Measurements from ENCODE around the gene LDLRAD4. TPM values are rescaled to one million over a fixed set of nuclear protein-coding genes. Genes with fewer than 3 reads are reported as not detected.

LDLRAD4 gene
- total RNA-seq, 2 experiments from 2014 or later: 37.3 to 38.5 TPM

GRCh38 chr18:13576598-13576997 is 358.0 kb downstream of the LDLRAD4 start:
- ChIA-PET CTCF (interaction anchor here (1.2 to 3.8 kb wide), 4 partner anchors 9 to 37 kb away, joined by 3 to 20 read pairs (median 8); no protein-coding TSS in a partner anchor), POLR2A (interaction anchor here (0.9 to 4.1 kb wide), 9 partner anchors 9 to 36 kb away, joined by 3 to 33 read pairs (median 5); no protein-coding TSS in a partner anchor)
- H3K36me3 Mint-ChIP-seq (ENCODE audit: low read depth): peaks cover 11% of the 10 kb centered on the region
- H3K9me3 Mint-ChIP-seq: no peaks in the 10 kb centered on the region
- peak overlapping the region; percentile 88 for H3K27ac Mint-ChIP-seq
- no peaks in the 10 kb centered on the region for H3K27me3 Mint-ChIP-seq
- TF ChIP-seq, protein P1, sequence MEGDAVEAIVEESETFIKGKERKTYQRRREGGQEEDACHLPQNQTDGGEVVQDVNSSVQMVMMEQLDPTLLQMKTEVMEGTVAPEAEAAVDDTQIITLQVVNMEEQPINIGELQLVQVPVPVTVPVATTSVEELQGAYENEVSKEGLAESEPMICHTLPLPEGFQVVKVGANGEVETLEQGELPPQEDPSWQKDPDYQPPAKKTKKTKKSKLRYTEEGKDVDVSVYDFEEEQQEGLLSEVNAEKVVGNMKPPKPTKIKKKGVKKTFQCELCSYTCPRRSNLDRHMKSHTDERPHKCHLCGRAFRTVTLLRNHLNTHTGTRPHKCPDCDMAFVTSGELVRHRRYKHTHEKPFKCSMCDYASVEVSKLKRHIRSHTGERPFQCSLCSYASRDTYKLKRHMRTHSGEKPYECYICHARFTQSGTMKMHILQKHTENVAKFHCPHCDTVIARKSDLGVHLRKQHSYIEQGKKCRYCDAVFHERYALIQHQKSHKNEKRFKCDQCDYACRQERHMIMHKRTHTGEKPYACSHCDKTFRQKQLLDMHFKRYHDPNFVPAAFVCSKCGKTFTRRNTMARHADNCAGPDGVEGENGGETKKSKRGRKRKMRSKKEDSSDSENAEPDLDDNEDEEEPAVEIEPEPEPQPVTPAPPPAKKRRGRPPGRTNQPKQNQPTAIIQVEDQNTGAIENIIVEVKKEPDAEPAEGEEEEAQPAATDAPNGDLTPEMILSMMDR (IDR thresholded peaks at IDR 0.05): no peak
- ATAC-seq (no peak), DNase-seq (no peak)
- H3K4me1 Mint-ChIP-seq (ENCODE audit: low read depth): peaks cover 58% of the 10 kb centered on the region
- no peak overlapping the region for H3K4me3 Mint-ChIP-seq
- intact Hi-C loops (cut with micrococcal nuclease): no loop called here

- H3K27ac Mint-ChIP-seq: peak overlapping the region; percentile 88
- peak overlapping the region; percentile 56 for H3K4me3 Mint-ChIP-seq
- H3K36me3 Mint-ChIP-seq (ENCODE audit: low read depth): peaks cover 11% of the 10 kb centered on the region
- CTCF ChIA-PET: interaction anchor here (0.8 to 3.8 kb wide), 6 partner anchors 10 to 36 kb away, joined by 3 to 20 read pairs (median 4); no protein-coding TSS in a partner anchor
- peak; percentile 75 for DNase-seq
- TF ChIP-seq, protein P1 (IDR thresholded peaks at IDR 0.05): no peak
- H3K27me3 Mint-ChIP-seq: no peaks in the 10 kb centered on the region
- peaks cover 59% of the 10 kb centered on the region for H3K4me1 Mint-ChIP-seq (ENCODE audit: low read depth)
- POLR2A ChIA-PET: interaction anchor here (0.7 to 4.1 kb wide), 10 partner anchors 9 to 36 kb away, joined by 3 to 33 read pairs (median 4); no protein-coding TSS in a partner anchor
- intact Hi-C loops (cut with micrococcal nuclease): no loop called here
- peak; percentile 83 for ATAC-seq
- no peaks in the 10 kb centered on the region for H3K9me3 Mint-ChIP-seq
Measured at GRCh38 chr18:13577091-13577697, 358.6 kb downstream of the LDLRAD4 start.

- intact Hi-C loops (cut with micrococcal nuclease): no loop called here
- H3K36me3 Mint-ChIP-seq (ENCODE audit: low read depth): peaks cover 11% of the 10 kb centered on the region
- TF ChIP-seq, protein P1 (IDR thresholded peaks at IDR 0.05): no peak
- peaks cover 57% of the 10 kb centered on the region for H3K4me1 Mint-ChIP-seq (ENCODE audit: low read depth)
- no peak for DNase-seq
- peak; percentile 1 for ATAC-seq
- ChIA-PET CTCF (interaction anchor here (0.8 to 3.8 kb wide), 5 partner anchors 10 to 36 kb away, joined by 3 to 20 read pairs (median 4); no protein-coding TSS in a partner anchor), POLR2A (interaction anchor here (0.7 to 4.1 kb wide), 7 partner anchors 10 to 35 kb away, joined by 3 to 33 read pairs (median 5); no protein-coding TSS in a partner anchor)
- peak overlapping the region; percentile 56 for H3K4me3 Mint-ChIP-seq
- peak overlapping the region; percentile 88 for H3K27ac Mint-ChIP-seq
- H3K9me3 Mint-ChIP-seq: no peaks in the 10 kb centered on the region
- no peaks in the 10 kb centered on the region for H3K27me3 Mint-ChIP-seq
Measured at GRCh38 chr18:13577781-13578180, 359.2 kb downstream of the LDLRAD4 start.

DNA sequence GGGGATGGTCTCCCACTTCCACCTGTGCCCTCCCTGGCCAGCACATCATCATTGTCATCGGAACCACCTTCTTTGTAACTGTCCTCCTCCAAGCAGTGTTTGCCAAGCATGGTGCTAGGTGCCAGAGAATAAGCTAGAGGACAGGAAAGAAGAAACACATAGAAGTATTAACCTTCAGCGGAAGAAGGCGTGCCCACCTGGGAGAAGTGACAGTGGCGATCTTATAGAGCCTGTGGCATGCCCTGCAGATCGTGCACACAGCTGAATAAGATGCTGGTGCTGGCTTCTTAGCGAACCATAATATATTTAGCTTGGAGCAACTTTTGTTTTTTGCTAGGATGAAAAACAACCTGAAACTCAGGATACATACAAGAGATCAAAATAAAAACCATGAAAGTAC is 359.8 kb downstream of the LDLRAD4 start:
- no peaks in the 10 kb centered on the region for H3K9me3 Mint-ChIP-seq
- DNase-seq: peak; percentile 33
- intact Hi-C loops (cut with micrococcal nuclease): no loop called here
- no peaks in the 10 kb centered on the region for H3K27me3 Mint-ChIP-seq
- ATAC-seq: no peak
- TF ChIP-seq, protein P1 (IDR thresholded peaks at IDR 0.05): no peak
- H3K4me1 Mint-ChIP-seq (ENCODE audit: low read depth): peaks cover 57% of the 10 kb centered on the region
- ChIA-PET CTCF (interaction anchor here (1.4 to 3.5 kb wide), 2 partner anchors 14 to 35 kb away, joined by 3 to 20 read pairs; no protein-coding TSS in a partner anchor), POLR2A (interaction anchor here (2.3 to 4.1 kb wide), 3 partner anchors 10 to 34 kb away, joined by 9 to 33 read pairs (median 18); no protein-coding TSS in a partner anchor)
- peaks cover 10% of the 10 kb centered on the region for H3K36me3 Mint-ChIP-seq (ENCODE audit: low read depth)
- peak overlapping the region; percentile 13 for H3K4me3 Mint-ChIP-seq
- peak overlapping the region; percentile 88 for H3K27ac Mint-ChIP-seq

- DNase-seq (peak; percentile 33), ATAC-seq (peak; percentile 52)
- intact Hi-C loops (cut with micrococcal nuclease): loop anchor here (2.0 kb wide), 1 partner anchor 17 kb away; no protein-coding TSS in a partner anchor
- ChIA-PET CTCF (interaction anchor here (1.2 to 1.9 kb wide), 2 partner anchors 21 to 37 kb away, joined by 3 to 4 read pairs; no protein-coding TSS in a partner anchor), POLR2A (interaction anchor here (4.1 kb wide), 1 partner anchor 33 kb away, joined by 33 read pairs; no protein-coding TSS in a partner anchor)
- Mint-ChIP-seq H3K4me3 (peak overlapping the region; percentile 0), H3K27me3 (no peaks in the 10 kb centered on the region), H3K27ac (peak overlapping the region; percentile 83), H3K36me3 (ENCODE audit: low read depth) (peaks cover 8% of the 10 kb centered on the region), H3K9me3 (no peaks in the 10 kb centered on the region), H3K4me1 (ENCODE audit: low read depth) (peaks cover 57% of the 10 kb centered on the region)
- TF ChIP-seq, protein P1 (IDR thresholded peaks at IDR 0.05): no peak
Measured at GRCh38 chr18:13579874-13580273, 361.3 kb downstream of the LDLRAD4 start.
